Glomerular visceral epithelial cell (primary cell): ENCODE measurements around the gene KRT32.

Experiments
- DNase-seq: peaks from one replicate; pipeline ENCODE4 v3.0.0-alpha.2; 2016; ENCODE audit errors: extremely low spot score

The KRT32 gene

GRCh38 chr17:41466988-41467387 is at the start of gene KRT32:
TSS of gene KRT32 (minus strand) at chr17:41467386. CDS start at chr17:41467325, 61 bp downstream.
- DNase-seq, result no peak

GRCh38 chr17:41516830-41517283 is 49.7 kb upstream of the KRT32 start:
- DNase-seq, result no peak

GRCh38 chr17:41516147-41516829 is 49.1 kb upstream of the KRT32 start:
- DNase-seq, result no peak

- DNase-seq, result no peak
Measured at GRCh38 chr17:41513168-41513547, 46.0 kb upstream of the KRT32 start.

- DNase-seq, result no peak
Measured at GRCh38 chr17:41512546-41513167, 45.5 kb upstream of the KRT32 start.

- no peak for DNase-seq
Measured at GRCh38 chr17:41511716-41512115, 44.5 kb upstream of the KRT32 start.

GRCh38 chr17:41511116-41511515 is 43.9 kb upstream of the KRT32 start:
- no peak for DNase-seq

- no peak for DNase-seq
Measured at GRCh38 chr17:41510251-41511065, 43.3 kb upstream of the KRT32 start.

GRCh38 chr17:41507315-41507880 is 40.2 kb upstream of the KRT32 start:
- no peak for DNase-seq

GRCh38 chr17:41505809-41506767 is 38.9 kb upstream of the KRT32 start:
- DNase-seq, result no peak

- no peak for DNase-seq
Measured at GRCh38 chr17:41505007-41505808, 38.0 kb upstream of the KRT32 start, which contains the start of gene KRT13. TSS of gene KRT13 (minus strand) at chr17:41505612. CDS start at chr17:41505550, 62 bp downstream.

GRCh38 chr17:41504246-41504977 is 37.2 kb upstream of the KRT32 start:
- DNase-seq, result no peak

GRCh38 chr17:41503202-41503601 is 36.0 kb upstream of the KRT32 start:
- DNase-seq, result no peak

- DNase-seq, result peak; percentile 79
Measured at GRCh38 chr17:41500131-41500911, 33.1 kb upstream of the KRT32 start.

- no peak for DNase-seq
Measured at GRCh38 chr17:41499714-41500113, 32.5 kb upstream of the KRT32 start.

- no peak for DNase-seq
Measured at GRCh38 chr17:41498276-41498675, 31.1 kb upstream of the KRT32 start.

GRCh38 chr17:41496803-41497484 is 29.8 kb upstream of the KRT32 start:
- peak; percentile 87 for DNase-seq

GRCh38 chr17:41494524-41494923 is 27.3 kb upstream of the KRT32 start:
- DNase-seq, result peak; percentile 59
